H1 (cell line): Measurements from ENCODE around the gene DOCK1. TPM values are rescaled to one million over a fixed set of nuclear protein-coding genes. Genes with fewer than 3 reads are reported as not detected.

Experiments
- CTCF ChIA-PET: fragments of 300-600 bp; sonication (Branson Sonifier 250); formaldehyde crosslinking; loops from one replicate; lab custom pipeline; 2021; ENCODE audit not compliant: partially characterized antibody; lab: Charles Lee
- POLR2A ChIA-PET: fragments of 300-600 bp; sonication (Branson Sonifier 250); formaldehyde crosslinking; loops from one replicate; lab custom pipeline; 2021; ENCODE audit warnings: inconsistent platforms; ENCODE audit not compliant: partially characterized antibody; lab: Charles Lee
- DNase-seq, 2 experiments: peaks; one replicate each; pipeline versions ENCODE4 v3.0.0 to v3.0.0-alpha.2; 2010 to 2022; ENCODE audit warnings: low spot score in 2 of 2, low read depth in 1 of 2, mixed read lengths in 1 of 2
- FAIRE-seq: peaks from 2 replicates; lab custom pipeline; 2011; peaks lifted over from hg19 to GRCh38; lab: Jason Lieb, UNC
- H2AFZ ChIP-seq: 2 replicates; pipeline ENCODE4 v1.8.1; 2012; ENCODE audit warnings: low read length, inconsistent platforms
- H2AK5ac ChIP-seq: 2 replicates; pipeline ENCODE4 v1.6.1; 2013; ENCODE audit warnings: low read depth, low read length
- H2BK120ac ChIP-seq: replicated peaks from 2 replicates; pipeline ENCODE3; 2013; ENCODE audit warnings: low read depth, low read length, inconsistent platforms
- H2BK12ac ChIP-seq: 2 replicates; pipeline ENCODE4 v1.6.1; 2013; ENCODE audit warnings: low read depth, low read length
- H2BK15ac ChIP-seq: 2 replicates; pipeline ENCODE4 v1.6.1; 2013; ENCODE audit warnings: low read length
- H2BK20ac ChIP-seq: 2 replicates; pipeline ENCODE4 v1.6.1; 2013; ENCODE audit warnings: low read length
- H2BK5ac ChIP-seq: 2 replicates; pipeline ENCODE4 v1.6.1; 2013; ENCODE audit warnings: low read depth, low read length
- H3K14ac ChIP-seq: 2 replicates; pipeline ENCODE4 v1.6.1; 2013; ENCODE audit warnings: inconsistent platforms; ENCODE audit not compliant: insufficient read length
- H3K18ac ChIP-seq: 2 replicates; pipeline ENCODE4 v1.6.1; 2013; ENCODE audit warnings: low read length; ENCODE audit errors: extremely low read depth
- H3K23ac ChIP-seq: 2 replicates; pipeline ENCODE4 v1.6.1; 2013; ENCODE audit warnings: inconsistent platforms; ENCODE audit not compliant: insufficient read length
- H3K23me2 ChIP-seq: 2 replicates; pipeline ENCODE4 v1.6.1; 2013; ENCODE audit warnings: low read depth, low read length
- H3K27ac ChIP-seq: 2 replicates; pipeline ENCODE4 v1.6.1; 2011; ENCODE audit warnings: low read depth, low read length, inconsistent platforms
- H3K27me3 ChIP-seq, 4 experiments: replicated peaks in 1 of 4; 1 replicate in 1 of 4; 2 replicates in 3 of 4; pipeline versions ENCODE4 v1.6.1 to v1.8.1; 2011 to 2013; ENCODE audit warnings: low read length in 3 of 4, mild to moderate bottlenecking in 3 of 4, inconsistent platforms in 2 of 4, mixed read lengths in 2 of 4, moderate library complexity in 1 of 4; ENCODE audit not compliant: control insufficient read depth in 3 of 4, insufficient read depth in 3 of 4; ENCODE audit errors: extremely low read depth in 1 of 4
- H3K36me3 ChIP-seq, 4 experiments: 2 replicates each; pipeline versions ENCODE4 v1.6.1 to v1.8.1; 2011 to 2013; ENCODE audit warnings: mild to moderate bottlenecking in 4 of 4, low read length in 3 of 4, moderate library complexity in 2 of 4, control low read depth in 1 of 4, inconsistent platforms in 1 of 4; ENCODE audit not compliant: insufficient read depth in 4 of 4, control insufficient read depth in 2 of 4
- H3K4ac ChIP-seq: replicated peaks from 2 replicates; pipeline ENCODE3; 2013; ENCODE audit warnings: low read length, low read depth, mixed read lengths, inconsistent platforms; ENCODE audit not compliant: insufficient read length
- H3K4me1 ChIP-seq, 4 experiments: replicated peaks in 1 of 4; 1 replicate in 1 of 4; 2 replicates in 3 of 4; pipeline versions ENCODE4 v1.6.1 to v1.8.1; 2011 to 2013; ENCODE audit warnings: low read length in 3 of 4, inconsistent platforms in 2 of 4, mixed read lengths in 1 of 4; ENCODE audit not compliant: insufficient read depth in 4 of 4, control insufficient read depth in 3 of 4
- H3K4me2 ChIP-seq, 2 experiments: 2 replicates each; pipeline versions ENCODE4 v1.6.1 to v1.8.1; 2011 to 2013; ENCODE audit warnings: low read depth in 2 of 2, low read length in 2 of 2, control low read depth in 1 of 2, inconsistent platforms in 1 of 2, mild to moderate bottlenecking in 1 of 2; ENCODE audit not compliant: insufficient read depth in 1 of 2
- H3K4me3 ChIP-seq, 4 experiments: fragments of 200-600, 300-600 bp in 1 of 4; sonication (generic), shearing (Covaris generic), sonication (Bioruptor Twin) in 1 of 4; 2 replicates each; pipeline versions ENCODE4 v1.5.1 to v1.8.1; 2011 to 2016; ENCODE audit warnings: low read length in 4 of 4, low read depth in 3 of 4, control low read depth in 2 of 4, inconsistent platforms in 2 of 4, mild to moderate bottlenecking in 2 of 4, mixed read lengths in 1 of 4, moderate library complexity in 1 of 4; ENCODE audit not compliant: insufficient read depth in 2 of 4; ENCODE audit errors: extremely low read depth in 1 of 4
- H3K56ac ChIP-seq: replicated peaks from 2 replicates; pipeline ENCODE3; 2013; ENCODE audit warnings: low read depth, mild to moderate bottlenecking, mixed read lengths, low read length, inconsistent platforms; ENCODE audit not compliant: insufficient read length
- H3K79me1 ChIP-seq: 2 replicates; pipeline ENCODE4 v1.6.1; 2013; ENCODE audit warnings: low read depth, low read length, control low read depth
- H3K79me2 ChIP-seq, 2 experiments: 2 replicates each; pipeline versions ENCODE4 v1.6.1 to v1.8.1; 2012 to 2013; ENCODE audit warnings: low read length in 2 of 2, mild to moderate bottlenecking in 2 of 2, inconsistent platforms in 1 of 2; ENCODE audit not compliant: insufficient read depth in 2 of 2, control insufficient read depth in 1 of 2
- H3K9ac ChIP-seq, 4 experiments: replicated peaks in 1 of 4; 1 replicate in 1 of 4; 2 replicates in 3 of 4; pipeline versions ENCODE4 v1.6.1 to v1.8.1; 2011 to 2013; ENCODE audit warnings: low read depth in 3 of 4, low read length in 3 of 4, control low read depth in 2 of 4, mild to moderate bottlenecking in 2 of 4, moderate library complexity in 2 of 4, inconsistent platforms in 1 of 4; ENCODE audit errors: extremely low read depth in 1 of 4
- H3K9me3 ChIP-seq, 2 experiments: 2 replicates each; pipeline versions ENCODE4 v1.6.1 to v1.8.1; 2012 to 2013; ENCODE audit warnings: mild to moderate bottlenecking in 2 of 2, moderate library complexity in 2 of 2, control low read depth in 1 of 2, inconsistent platforms in 1 of 2, low read depth in 1 of 2, low read length in 1 of 2, mixed read lengths in 1 of 2; ENCODE audit not compliant: insufficient read depth in 2 of 2
- H4K20me1 ChIP-seq, 2 experiments: replicated peaks in 1 of 2; 2 replicates each; pipeline versions ENCODE3 to v1.8.1; 2011 to 2013; ENCODE audit warnings: inconsistent platforms in 2 of 2, low read length in 2 of 2, mild to moderate bottlenecking in 1 of 2; ENCODE audit not compliant: insufficient read depth in 2 of 2, control insufficient read depth in 1 of 2
- H4K5ac ChIP-seq: 2 replicates; pipeline ENCODE4 v1.6.1; 2013; ENCODE audit warnings: low read length, low read depth, mixed read lengths, inconsistent platforms; ENCODE audit not compliant: insufficient read length
- H4K8ac ChIP-seq: 2 replicates; pipeline ENCODE4 v1.8.0; 2013; ENCODE audit warnings: mild to moderate bottlenecking, moderate library complexity, low read length, inconsistent platforms; ENCODE audit not compliant: insufficient read depth; ENCODE audit errors: extremely low read depth
- H4K91ac ChIP-seq: replicated peaks from 2 replicates; pipeline ENCODE3; 2013; ENCODE audit warnings: low read length, mixed read lengths, inconsistent platforms; ENCODE audit not compliant: insufficient read length
- BACH1 ChIP-seq: IDR thresholded peaks from 2 replicates; pipeline ENCODE4 v1.6.1; 2012; ENCODE audit warnings: low read length, improper control_type of control experiment
- EP300 ChIP-seq, 2 experiments: IDR thresholded peaks; 1 replicate in 1 of 2; 2 replicates in 1 of 2; pipeline ENCODE4 v1.6.1; 2011 to 2012; ENCODE audit warnings: low read depth in 2 of 2, low read length in 2 of 2, mild to moderate bottlenecking in 2 of 2, borderline replicate concordance in 1 of 2, inconsistent platforms in 1 of 2, moderate library complexity in 1 of 2
- EZH2 ChIP-seq: fragments of 200-600 bp; sonication (generic); IDR thresholded peaks from 2 replicates; pipeline ENCODE4 v1.7.1; 2012; ENCODE audit warnings: low read depth, mild to moderate bottlenecking, moderate library complexity, low read length, inconsistent platforms; ENCODE audit not compliant: severe bottlenecking
- FOSL1 ChIP-seq: IDR thresholded peaks from 2 replicates; pipeline ENCODE4 v1.6.1; 2011; ENCODE audit warnings: mild to moderate bottlenecking, low read depth, low read length, moderate library complexity; ENCODE audit not compliant: insufficient read depth
- GABPA ChIP-seq: IDR thresholded peaks from 2 replicates; pipeline ENCODE4 v1.6.1; 2011; ENCODE audit warnings: mild to moderate bottlenecking, low read length, moderate library complexity, borderline replicate concordance; ENCODE audit not compliant: insufficient read depth
- GTF2F1 ChIP-seq: IDR thresholded peaks from 2 replicates; pipeline ENCODE4 v1.6.1; 2012; ENCODE audit warnings: low read depth, low read length, improper control_type of control experiment, borderline replicate concordance
- HDAC6 ChIP-seq: IDR thresholded peaks from one replicate; pipeline ENCODE4 v1.7.1; 2012; ENCODE audit warnings: low read depth, mild to moderate bottlenecking, inconsistent platforms, low read length, moderate library complexity
- JUN ChIP-seq: IDR thresholded peaks from 2 replicates; pipeline ENCODE4 v1.6.1; 2011; ENCODE audit warnings: low read depth, mild to moderate bottlenecking, improper control_type of control experiment, low read length
- POU5F1 ChIP-seq: IDR thresholded peaks from 2 replicates; pipeline ENCODE4 v1.6.1; 2011; ENCODE audit warnings: low read depth, mild to moderate bottlenecking, low read length, moderate library complexity
- RFX5 ChIP-seq: IDR thresholded peaks from 2 replicates; pipeline ENCODE4 v1.6.1; 2011; ENCODE audit warnings: low read depth, low read length, improper control_type of control experiment, borderline replicate concordance
- RXRA ChIP-seq: IDR thresholded peaks from 2 replicates; pipeline ENCODE4 v1.6.1; 2011; ENCODE audit warnings: low read depth, mild to moderate bottlenecking, low read length, moderate library complexity; ENCODE audit not compliant: insufficient read depth
- SIRT6 ChIP-seq: IDR thresholded peaks from one replicate; pipeline ENCODE4 v1.7.1; 2012; ENCODE audit warnings: low read length, inconsistent platforms
- SP1 ChIP-seq: IDR thresholded peaks from 2 replicates; pipeline ENCODE4 v1.6.1; 2011; ENCODE audit warnings: low read depth, low read length
- TBP ChIP-seq: IDR thresholded peaks from 2 replicates; pipeline ENCODE4 v1.6.1; 2011; ENCODE audit warnings: low read depth, low read length, improper control_type of control experiment
- TCF12 ChIP-seq: IDR thresholded peaks from 2 replicates; pipeline ENCODE4 v1.6.1; 2011; ENCODE audit warnings: low read depth, mild to moderate bottlenecking, low read length
- whole genome bisulfite sequencing, 2 experiments: shearing (Covaris generic) in 1 of 2; methylation state at CpG; one replicate each; pipeline versions ENCODE4 v1.1.6 to v1.1.7; 2013 to 2015; ENCODE audit warnings: low lambda C conversion rate in 2 of 2, mixed read lengths in 2 of 2, inconsistent platforms in 1 of 2, low coverage in 1 of 2, missing lambda C conversion rate in 1 of 2; ENCODE audit not compliant: insufficient replicate concordance in 2 of 2, insufficient coverage in 1 of 2, insufficient read length in 1 of 2; ENCODE audit errors: extremely low coverage in 1 of 2, missing lambda C conversion rate in 1 of 2; 5-methylcytosine and 5-hydroxymethylcytosine counted together
- polyA plus RNA-seq, 7 experiments: library from polyadenylated mRNA; depleted of rRNA in 3 of 7; stranded (reverse) in 5 of 7; unstranded in 2 of 7; fragments of >200 nt in 5 of 7; fragments of 200-250 nt in 2 of 7; gene quantifications; 1 replicate in 5 of 7; 2 replicates in 1 of 7; 4 replicates in 1 of 7; pipeline versions ENCODE4 v1.2.1 to v1.2.3, GENCODE V29; 2011 to 2013; ENCODE audit warnings: missing spikeins in 2 of 7, mixed read lengths in 2 of 7
- total RNA-seq: library from RNA; stranded (reverse); fragmentation: NEBNext Ultra II Directional; extraction: Animal tissue kit (Norgen Biotek cat#: 25700); gene quantifications from 2 replicates; pipeline ENCODE4 v1.2.1, GENCODE V29; 2021

The DOCK1 gene
- total and polyA plus RNA-seq, 2 of the 8 experiments (the other 6 are each of a cell fraction or from before 2014, with no cell fraction given) = 11.6 to 53.0 TPM

- Histone ChIP-seq H2AFZ (no peak overlapping the region), H3K23ac (no peak overlapping the region), H3K27ac (no peak overlapping the region), H2AK5ac (no peak overlapping the region), H4K8ac (no peak overlapping the region), H2BK12ac (no peak overlapping the region), H3K4me3 (no peak overlapping the region), H3K79me2 (no peaks in the 10 kb centered on the region), H3K4ac (no peak overlapping the region), H3K27me3 (no peaks in the 10 kb centered on the region), H3K9ac (no peak overlapping the region), H4K20me1 (no peaks in the 10 kb centered on the region), H3K4me2 (no peak overlapping the region), H3K18ac (no peak overlapping the region), H3K4me1 (peaks cover 0 to 2% (median 0%) of the 10 kb centered on the region in 4 experiments; a peak in 2 of 7 replicates), H3K36me3 (0 out of 8 replicates have a peak, but pooled peaks cover 0 to 2% (median 0%) of the 10 kb centered on the region in 4 experiments), H3K23me2 (no peaks in the 10 kb centered on the region), H3K79me1 (no peaks in the 10 kb centered on the region), H2BK20ac (no peak overlapping the region), H3K56ac (no peak overlapping the region), H2BK120ac (no peak overlapping the region), H4K91ac (no peak overlapping the region), H4K5ac (no peak overlapping the region), H2BK15ac (no peak overlapping the region), H3K9me3 (no peaks in the 10 kb centered on the region), H3K14ac (no peak overlapping the region), H2BK5ac (no peak overlapping the region)
- 90% methylated on average over 6 of the region's 6 CpGs; no CpG with 5 or more reads in 1 of the 2 experiments for WGBS, 2 experiments
- CTCF ChIA-PET = no interaction called here
- POLR2A ChIA-PET = no interaction called here
- DNase-seq (no peak), FAIRE-seq (no peak)
- TF ChIP-seq SIRT6 = no peak
- TF ChIP-seq HDAC6 = no peak
- no peak for TF ChIP-seq RFX5
- TF ChIP-seq TBP = no peak
- no peak for TF ChIP-seq SP1
- no peak for TF ChIP-seq BACH1
- TF ChIP-seq EZH2 = no peak
- TF ChIP-seq GABPA = no peak
- no peak for TF ChIP-seq RXRA
- no peak for TF ChIP-seq FOSL1
- no peak for TF ChIP-seq POU5F1
- no peak for TF ChIP-seq JUN
- no peak for TF ChIP-seq TCF12
- TF ChIP-seq EP300 (IDR thresholded peaks at IDR 0.05; ENCODE audit: borderline replicate concordance in 1 of 2, low read depth in 2 of 2, low read length in 2 of 2) = no peak
- TF ChIP-seq GTF2F1 = no peak
These were observed 452.0 kb downstream of the DOCK1 start for GRCh38 chr10:127357265-127357664.
